Retinal pigment epithelial cell (primary cell): Measurements from ENCODE around the gene CFAP57.

Source experiments
- DNase-seq: peaks from one replicate; pipeline ENCODE4 v3.0.0-alpha.2; 2010; ENCODE audit warnings: low read depth
- H3K4me3 ChIP-seq: 2 replicates; pipeline ENCODE4 v1.5.1; 2011; ENCODE audit warnings: mild to moderate bottlenecking, low read length, control low read depth, moderate library complexity
- TF ChIP-seq, protein P1 (sequence below): conservative IDR thresholded peaks from 2 replicates; pipeline ENCODE4 v1.5.1; 2011; ENCODE audit warnings: low read depth, low read length, control low read depth, inconsistent platforms

CFAP57 gene

DNA sequence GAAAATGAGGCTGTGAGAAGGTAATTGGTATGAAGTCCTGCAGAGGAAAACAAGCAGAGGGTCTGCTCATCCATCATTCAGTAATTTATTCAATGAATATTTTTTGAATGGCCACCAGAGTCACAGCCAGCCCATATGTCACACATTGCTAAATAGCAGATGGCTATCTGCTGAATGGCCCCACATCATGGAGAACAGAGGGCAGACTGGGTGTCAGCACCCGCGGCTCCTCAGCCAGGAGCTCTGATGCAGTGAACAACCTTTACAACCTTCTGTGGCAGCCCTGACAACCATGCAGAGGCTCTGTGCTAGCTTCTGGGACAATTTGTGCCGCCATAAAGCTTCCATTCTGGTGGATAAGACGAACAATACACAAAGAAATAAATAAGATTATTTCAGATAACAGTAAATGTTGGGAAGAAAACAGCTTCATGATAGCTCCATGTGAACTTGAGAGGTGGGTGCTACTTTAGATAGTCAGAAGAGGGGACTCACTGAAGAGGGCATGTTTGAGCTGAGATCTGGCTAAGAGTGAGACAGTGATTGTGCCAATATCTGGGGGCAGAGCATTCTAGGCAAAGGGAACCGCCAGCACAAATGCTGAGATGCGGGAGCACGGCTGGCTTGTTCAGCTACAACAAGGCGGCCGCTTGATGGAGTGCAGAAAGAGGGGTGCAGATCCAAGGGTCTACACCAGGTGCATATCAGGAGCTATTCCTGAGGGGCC, 116.1 kb downstream of the CFAP57 start:
- no peak overlapping the region for H3K4me3 ChIP-seq
- DNase-seq = no peak
- TF ChIP-seq, protein P1, sequence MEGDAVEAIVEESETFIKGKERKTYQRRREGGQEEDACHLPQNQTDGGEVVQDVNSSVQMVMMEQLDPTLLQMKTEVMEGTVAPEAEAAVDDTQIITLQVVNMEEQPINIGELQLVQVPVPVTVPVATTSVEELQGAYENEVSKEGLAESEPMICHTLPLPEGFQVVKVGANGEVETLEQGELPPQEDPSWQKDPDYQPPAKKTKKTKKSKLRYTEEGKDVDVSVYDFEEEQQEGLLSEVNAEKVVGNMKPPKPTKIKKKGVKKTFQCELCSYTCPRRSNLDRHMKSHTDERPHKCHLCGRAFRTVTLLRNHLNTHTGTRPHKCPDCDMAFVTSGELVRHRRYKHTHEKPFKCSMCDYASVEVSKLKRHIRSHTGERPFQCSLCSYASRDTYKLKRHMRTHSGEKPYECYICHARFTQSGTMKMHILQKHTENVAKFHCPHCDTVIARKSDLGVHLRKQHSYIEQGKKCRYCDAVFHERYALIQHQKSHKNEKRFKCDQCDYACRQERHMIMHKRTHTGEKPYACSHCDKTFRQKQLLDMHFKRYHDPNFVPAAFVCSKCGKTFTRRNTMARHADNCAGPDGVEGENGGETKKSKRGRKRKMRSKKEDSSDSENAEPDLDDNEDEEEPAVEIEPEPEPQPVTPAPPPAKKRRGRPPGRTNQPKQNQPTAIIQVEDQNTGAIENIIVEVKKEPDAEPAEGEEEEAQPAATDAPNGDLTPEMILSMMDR = no peak

DNA sequence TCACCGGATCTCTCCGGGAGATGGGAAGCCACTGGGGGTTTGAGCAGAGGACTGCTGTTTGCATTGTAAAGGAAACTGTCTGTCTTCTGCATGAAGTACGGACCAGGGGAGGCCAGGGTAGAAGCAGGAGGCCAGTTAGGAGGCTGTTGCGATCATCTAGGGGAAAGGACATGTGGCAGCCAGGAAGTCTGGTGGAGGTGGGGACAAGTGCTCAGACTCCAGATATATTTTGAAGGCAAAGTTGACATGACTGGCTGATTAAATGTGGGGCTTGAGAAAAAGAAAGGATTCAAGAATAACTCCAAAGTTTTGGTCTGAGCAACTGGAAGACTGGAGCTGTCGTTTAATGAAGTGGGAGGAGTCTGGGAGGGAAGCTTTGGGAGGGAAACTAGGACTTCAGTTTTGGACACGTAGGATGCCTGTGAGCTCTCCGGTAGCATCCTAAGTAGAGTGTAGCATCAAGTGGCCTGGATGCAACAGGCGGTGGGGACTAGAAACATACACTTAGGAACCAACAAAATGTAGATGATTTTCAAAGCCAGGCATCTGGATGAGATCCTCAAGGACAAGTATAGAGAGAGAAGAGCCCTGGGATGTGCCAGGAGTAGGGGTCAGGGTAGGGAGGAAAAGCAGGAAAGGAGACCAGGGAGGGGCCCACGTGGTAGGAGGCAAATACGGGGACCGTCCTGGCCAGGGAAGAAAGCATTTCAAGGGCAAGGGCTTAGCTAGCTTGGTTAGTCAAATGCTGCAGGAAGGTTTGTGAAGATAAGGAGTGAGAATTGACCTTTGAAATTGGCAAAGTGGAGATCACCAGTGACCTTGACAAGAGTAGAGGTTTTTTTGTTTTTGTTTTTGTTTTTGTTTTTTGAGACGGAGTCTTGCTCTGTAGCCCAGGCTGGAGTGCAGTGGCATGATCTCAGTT, 116.9 kb downstream of the CFAP57 start:
- no peak overlapping the region for H3K4me3 ChIP-seq
- TF ChIP-seq, protein P1 = no peak
- DNase-seq = no peak

DNA sequence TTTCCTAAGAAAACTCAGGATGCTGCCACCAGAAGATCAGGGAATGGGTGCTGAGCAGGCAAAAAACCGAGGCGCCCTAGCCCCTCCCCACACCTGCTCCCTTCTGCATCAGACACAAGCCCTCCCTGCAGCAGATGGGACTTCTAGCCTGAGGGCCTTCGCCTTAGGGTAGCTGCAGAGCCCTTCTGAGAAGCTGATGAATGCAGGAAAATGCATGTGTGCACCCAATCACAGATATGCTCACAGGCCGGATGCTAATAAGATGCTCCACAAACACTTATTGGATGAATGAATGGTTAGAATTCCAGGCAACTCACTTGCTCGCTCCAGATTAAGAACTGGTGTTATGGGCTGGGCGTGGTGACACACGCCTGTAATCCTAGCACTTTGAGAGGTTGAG, 120.1 kb downstream of the CFAP57 start:
- no peak overlapping the region for H3K4me3 ChIP-seq
- TF ChIP-seq, protein P1 = no peak

DNA sequence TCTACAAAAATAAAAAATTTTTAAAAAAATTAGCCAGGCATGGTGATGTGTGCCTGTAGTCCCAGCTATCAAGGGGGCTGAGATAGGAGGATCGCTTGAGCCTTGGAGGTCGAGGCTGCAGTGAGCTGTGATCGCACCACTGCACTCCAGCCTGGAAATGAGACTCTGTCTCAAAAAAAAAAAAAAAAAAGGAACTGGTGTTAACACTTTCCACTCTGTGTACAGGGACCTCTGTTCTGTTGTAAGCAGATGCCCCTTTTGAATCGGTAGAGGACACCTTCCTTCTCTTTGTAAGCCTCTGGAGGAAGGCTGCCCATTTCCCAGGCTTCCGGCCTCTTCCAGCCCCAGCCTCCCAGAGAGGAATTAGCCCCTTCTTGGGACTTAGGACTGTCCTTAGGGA, 120.5 kb downstream of the CFAP57 start:
- TF ChIP-seq, protein P1 = no peak
- DNase-seq = no peak

More for the DNA sequence above, 120.1 kb downstream of the CFAP57 start:
- DNase-seq = no peak

DNA sequence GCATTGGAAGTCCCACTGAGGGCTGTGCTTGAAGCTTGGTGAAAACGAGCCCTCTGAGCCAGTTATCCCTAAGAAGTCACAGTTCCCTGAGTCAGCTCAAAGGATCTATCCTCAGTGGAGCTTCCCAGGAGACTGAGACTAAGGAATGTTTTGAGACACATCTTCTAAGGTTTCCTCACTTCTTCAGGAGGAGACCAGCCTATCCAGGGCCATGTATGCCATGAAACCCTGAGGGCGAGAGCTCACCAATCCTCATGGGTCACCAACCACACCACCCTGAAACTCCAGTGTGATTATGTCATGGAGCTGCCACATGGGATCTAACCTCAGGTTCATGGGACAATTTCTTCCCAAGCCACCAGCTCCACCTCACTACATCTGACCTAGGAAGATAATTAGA, 121.0 kb downstream of the CFAP57 start:
- DNase-seq = no peak
- TF ChIP-seq, protein P1 = no peak
- no peak overlapping the region for H3K4me3 ChIP-seq

More for the DNA sequence above, 120.5 kb downstream of the CFAP57 start:
- no peak overlapping the region for H3K4me3 ChIP-seq

DNA sequence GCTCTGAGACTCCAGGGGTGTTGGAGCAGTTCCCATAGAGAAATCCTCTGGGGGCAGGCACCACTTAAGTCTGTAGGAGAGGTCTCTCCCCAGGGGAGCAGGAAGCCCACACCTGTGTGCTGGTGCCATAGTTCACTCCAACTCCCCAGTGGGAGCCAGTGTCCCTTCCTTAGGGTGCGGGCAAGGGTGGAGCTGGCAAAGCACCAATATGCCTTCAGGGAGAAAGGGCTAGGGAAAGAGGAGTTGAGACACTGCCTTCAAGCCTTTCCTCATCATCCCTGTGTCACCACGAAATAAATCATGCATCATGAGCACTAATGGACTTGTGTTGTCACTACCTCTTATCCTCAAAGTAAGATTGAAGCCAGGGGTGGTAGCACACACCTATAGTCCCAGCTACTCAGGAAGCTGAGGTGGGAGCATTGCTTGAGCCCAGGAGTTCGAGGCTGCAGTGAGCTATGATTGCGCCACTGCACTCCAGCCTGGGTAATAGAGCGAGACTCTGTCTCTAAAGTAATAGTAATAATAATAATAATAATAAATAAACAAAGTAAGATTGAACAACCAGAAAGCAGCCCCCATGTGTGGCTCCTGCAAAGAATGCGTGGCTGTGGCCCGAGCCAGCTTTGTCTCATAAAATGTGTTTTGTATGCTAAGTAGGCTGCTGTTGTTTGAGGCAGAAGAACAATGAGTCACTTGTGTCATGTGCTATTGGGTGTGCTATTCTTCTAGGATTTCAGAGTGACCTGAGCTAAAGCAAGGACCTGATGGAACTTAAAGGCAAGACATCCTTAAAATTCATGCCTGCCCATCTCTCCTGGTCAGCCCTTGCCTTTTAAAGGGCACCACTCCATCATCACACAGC, 122.0 kb downstream of the CFAP57 start:
- H3K4me3 ChIP-seq = no peak overlapping the region
- TF ChIP-seq, protein P1 = no peak
- peak; percentile 55 for DNase-seq
